ENCODE results near the gene NDRG4.

The NDRG4 gene

GRCh38 chr16:58533751-58534470 lies 34.0 kb downstream of the NDRG4 start:
- no peaks in the 10 kb centered on the region for H3K27me3 ChIP-seq (ENCODE audit: control insufficient read depth, insufficient read depth, low read length)
- no peak overlapping the region for H3K27ac ChIP-seq (ENCODE audit: low read depth, low read length)
- H3K9me3 ChIP-seq (ENCODE audit: control insufficient read depth, insufficient read depth, low read length) = no peaks in the 10 kb centered on the region
- no peaks in the 10 kb centered on the region for H3K4me1 ChIP-seq (ENCODE audit: control insufficient read depth, insufficient read depth, low read length)
- H3K4me3 ChIP-seq (ENCODE audit: low read depth, low read length) = no peak overlapping the region
- H3K36me3 ChIP-seq (ENCODE audit: control insufficient read depth, insufficient read depth, low read length) = peaks cover 98% of the 10 kb centered on the region
- no peak overlapping the region for H3K9ac ChIP-seq (ENCODE audit: low read depth, low read length)

GRCh38 chr16:58535100-58535499 lies 35.2 kb downstream of the NDRG4 start:
- Histone ChIP-seq H3K36me3 (ENCODE audit: control insufficient read depth, insufficient read depth, low read length) (peaks cover 98% of the 10 kb centered on the region), H3K27ac (ENCODE audit: low read depth, low read length) (no peak overlapping the region), H3K4me3 (ENCODE audit: low read depth, low read length) (no peak overlapping the region), H3K9me3 (ENCODE audit: control insufficient read depth, insufficient read depth, low read length) (no peaks in the 10 kb centered on the region), H3K4me1 (ENCODE audit: control insufficient read depth, insufficient read depth, low read length) (no peaks in the 10 kb centered on the region), H3K27me3 (ENCODE audit: control insufficient read depth, insufficient read depth, low read length) (no peaks in the 10 kb centered on the region), H3K9ac (ENCODE audit: low read depth, low read length) (no peak overlapping the region)

- Histone ChIP-seq H3K27me3 (ENCODE audit: control insufficient read depth, insufficient read depth, low read length) (no peaks in the 10 kb centered on the region), H3K4me3 (ENCODE audit: low read depth, low read length) (no peak overlapping the region), H3K9ac (ENCODE audit: low read depth, low read length) (no peak overlapping the region), H3K36me3 (ENCODE audit: control insufficient read depth, insufficient read depth, low read length) (peaks cover 98% of the 10 kb centered on the region), H3K9me3 (ENCODE audit: control insufficient read depth, insufficient read depth, low read length) (no peaks in the 10 kb centered on the region), H3K27ac (ENCODE audit: low read depth, low read length) (no peak overlapping the region), H3K4me1 (ENCODE audit: control insufficient read depth, insufficient read depth, low read length) (no peaks in the 10 kb centered on the region)
These were observed 36.3 kb downstream of the NDRG4 start for GRCh38 chr16:58536278-58536677.

- Histone ChIP-seq H3K36me3 (ENCODE audit: control insufficient read depth, insufficient read depth, low read length) (peaks cover 98% of the 10 kb centered on the region), H3K9ac (ENCODE audit: low read depth, low read length) (no peak overlapping the region), H3K27ac (ENCODE audit: low read depth, low read length) (no peak overlapping the region), H3K4me1 (ENCODE audit: control insufficient read depth, insufficient read depth, low read length) (no peaks in the 10 kb centered on the region), H3K9me3 (ENCODE audit: control insufficient read depth, insufficient read depth, low read length) (no peaks in the 10 kb centered on the region), H3K27me3 (ENCODE audit: control insufficient read depth, insufficient read depth, low read length) (no peaks in the 10 kb centered on the region), H3K4me3 (ENCODE audit: low read depth, low read length) (no peak overlapping the region)
These were observed 37.4 kb downstream of the NDRG4 start for GRCh38 chr16:58537124-58537906.

- Histone ChIP-seq H3K4me1 (ENCODE audit: control insufficient read depth, insufficient read depth, low read length) (no peaks in the 10 kb centered on the region), H3K36me3 (ENCODE audit: control insufficient read depth, insufficient read depth, low read length) (peaks cover 100% of the 10 kb centered on the region), H3K4me3 (ENCODE audit: low read depth, low read length) (no peak overlapping the region), H3K9ac (ENCODE audit: low read depth, low read length) (no peak overlapping the region), H3K27ac (ENCODE audit: low read depth, low read length) (no peak overlapping the region), H3K9me3 (ENCODE audit: control insufficient read depth, insufficient read depth, low read length) (no peaks in the 10 kb centered on the region), H3K27me3 (ENCODE audit: control insufficient read depth, insufficient read depth, low read length) (no peaks in the 10 kb centered on the region)
These were observed 41.8 kb downstream of the NDRG4 start for GRCh38 chr16:58541711-58542110.

- Histone ChIP-seq H3K4me3 (ENCODE audit: low read depth, low read length) (no peak overlapping the region), H3K27me3 (ENCODE audit: control insufficient read depth, insufficient read depth, low read length) (no peaks in the 10 kb centered on the region), H3K27ac (ENCODE audit: low read depth, low read length) (no peak overlapping the region), H3K9me3 (ENCODE audit: control insufficient read depth, insufficient read depth, low read length) (no peaks in the 10 kb centered on the region), H3K9ac (ENCODE audit: low read depth, low read length) (no peak overlapping the region), H3K4me1 (ENCODE audit: control insufficient read depth, insufficient read depth, low read length) (no peaks in the 10 kb centered on the region), H3K36me3 (ENCODE audit: control insufficient read depth, insufficient read depth, low read length) (peaks cover 100% of the 10 kb centered on the region)
These were observed 42.3 kb downstream of the NDRG4 start for GRCh38 chr16:58542291-58542690.

GRCh38 chr16:58543685-58544084 lies 43.7 kb downstream of the NDRG4 start:
- Histone ChIP-seq H3K4me1 (ENCODE audit: control insufficient read depth, insufficient read depth, low read length) (no peaks in the 10 kb centered on the region), H3K4me3 (ENCODE audit: low read depth, low read length) (no peak overlapping the region), H3K36me3 (ENCODE audit: control insufficient read depth, insufficient read depth, low read length) (peaks cover 100% of the 10 kb centered on the region), H3K27ac (ENCODE audit: low read depth, low read length) (no peak overlapping the region), H3K27me3 (ENCODE audit: control insufficient read depth, insufficient read depth, low read length) (no peaks in the 10 kb centered on the region), H3K9ac (ENCODE audit: low read depth, low read length) (no peak overlapping the region), H3K9me3 (ENCODE audit: control insufficient read depth, insufficient read depth, low read length) (no peaks in the 10 kb centered on the region)

GRCh38 chr16:58548378-58548777 lies 48.4 kb downstream of the NDRG4 start:
- H3K27ac ChIP-seq (ENCODE audit: low read depth, low read length) = no peak overlapping the region
- no peak overlapping the region for H3K9ac ChIP-seq (ENCODE audit: low read depth, low read length)
- H3K27me3 ChIP-seq (ENCODE audit: control insufficient read depth, insufficient read depth, low read length) = no peaks in the 10 kb centered on the region
- no peaks in the 10 kb centered on the region for H3K4me1 ChIP-seq (ENCODE audit: control insufficient read depth, insufficient read depth, low read length)
- H3K9me3 ChIP-seq (ENCODE audit: control insufficient read depth, insufficient read depth, low read length) = no peaks in the 10 kb centered on the region
- peaks cover 100% of the 10 kb centered on the region for H3K36me3 ChIP-seq (ENCODE audit: control insufficient read depth, insufficient read depth, low read length)
- H3K4me3 ChIP-seq (ENCODE audit: low read depth, low read length) = no peak overlapping the region

- H3K9ac ChIP-seq (ENCODE audit: low read depth, low read length) = no peak overlapping the region
- H3K4me1 ChIP-seq (ENCODE audit: control insufficient read depth, insufficient read depth, low read length) = no peaks in the 10 kb centered on the region
- no peaks in the 10 kb centered on the region for H3K9me3 ChIP-seq (ENCODE audit: control insufficient read depth, insufficient read depth, low read length)
- no peak overlapping the region for H3K4me3 ChIP-seq (ENCODE audit: low read depth, low read length)
- H3K27me3 ChIP-seq (ENCODE audit: control insufficient read depth, insufficient read depth, low read length) = no peaks in the 10 kb centered on the region
- peaks cover 100% of the 10 kb centered on the region for H3K36me3 ChIP-seq (ENCODE audit: control insufficient read depth, insufficient read depth, low read length)
- no peak overlapping the region for H3K27ac ChIP-seq (ENCODE audit: low read depth, low read length)
These were observed 51.6 kb downstream of the NDRG4 start for GRCh38 chr16:58551496-58551895.

- Histone ChIP-seq H3K27me3 (ENCODE audit: control insufficient read depth, insufficient read depth, low read length) (no peaks in the 10 kb centered on the region), H3K36me3 (ENCODE audit: control insufficient read depth, insufficient read depth, low read length) (peaks cover 91% of the 10 kb centered on the region), H3K27ac (ENCODE audit: low read depth, low read length) (no peak overlapping the region), H3K9me3 (ENCODE audit: control insufficient read depth, insufficient read depth, low read length) (no peaks in the 10 kb centered on the region), H3K9ac (ENCODE audit: low read depth, low read length) (no peak overlapping the region), H3K4me1 (ENCODE audit: control insufficient read depth, insufficient read depth, low read length) (no peaks in the 10 kb centered on the region), H3K4me3 (ENCODE audit: low read depth, low read length) (no peak overlapping the region)
These were observed 56.7 kb downstream of the NDRG4 start for GRCh38 chr16:58556678-58557077.
